ENCODE measurements around the gene MAPK6. TPM values are rescaled to one million over a fixed set of nuclear protein-coding genes. Genes with fewer than 3 reads are reported as not detected.
A peak's percentile ranks its signal among the peaks of the same experiment; 100 is the strongest.

The MAPK6 gene
- total and polyA plus RNA-seq, 10 of the 15 experiments (the other 5 are each of a cell fraction or from before 2014, with no cell fraction given), result 20.6 to 100 (median 52.6) TPM

- TF ChIP-seq SPI1 (IDR thresholded peaks at IDR 0.05; ENCODE audit: borderline replicate concordance, insufficient read depth, low read depth, low read length) (peak; percentile 79), SMARCA5 (IDR thresholded peaks at IDR 0.05) (0 out of 2 replicates have a peak, but pooled peaks have one; percentile 19), DPF2 (IDR thresholded peaks at IDR 0.05) (peak; percentile 43; the same call in 1 of the 2 replicates), ZNF217 (IDR thresholded peaks at IDR 0.05) (0 out of 2 replicates have a peak, but pooled peaks have one; percentile 27), NR2C1 (IDR thresholded peaks at IDR 0.05) (0 out of 2 replicates have a peak, but pooled peaks have one; percentile 16), BCLAF1 (IDR thresholded peaks at IDR 0.05) (no peak)
Measured at GRCh38 chr15:52008698-52009434, 10.2 kb upstream of the MAPK6 start (continued).

Measured in GM12878 (cell line).